Adipocyte (in vitro differentiated cells): ENCODE measurements around the gene NAV2.

Experiments
- DNase-seq: peaks from one replicate; pipeline ENCODE4 v3.0.0-alpha.2; 2015; ENCODE audit warnings: low read depth
- H3K27me3 ChIP-seq: replicated peaks from 2 replicates; pipeline ENCODE4 v1.7.0; 2013; ENCODE audit warnings: mild to moderate bottlenecking, low read length, moderate library complexity; ENCODE audit not compliant: control insufficient read depth, insufficient read depth
- H3K36me3 ChIP-seq: 2 replicates; pipeline ENCODE4 v1.7.0; 2013; ENCODE audit warnings: low read length, mild to moderate bottlenecking, moderate library complexity; ENCODE audit not compliant: control insufficient read depth, insufficient read depth, severe bottlenecking
- H3K4me1 ChIP-seq: 2 replicates; pipeline ENCODE4 v1.7.0; 2013; ENCODE audit warnings: mild to moderate bottlenecking, low read length, moderate library complexity; ENCODE audit not compliant: control insufficient read depth, insufficient read depth
- H3K4me3 ChIP-seq: 2 replicates; pipeline ENCODE4 v1.7.0; 2013; ENCODE audit warnings: mild to moderate bottlenecking, low read length, moderate library complexity
- H3K9ac ChIP-seq: 2 replicates; pipeline ENCODE4 v1.7.0; 2013; ENCODE audit warnings: mild to moderate bottlenecking, low read length, moderate library complexity
- H3K9me3 ChIP-seq: 2 replicates; pipeline ENCODE4 v1.7.0; 2013; ENCODE audit warnings: mild to moderate bottlenecking, low read length, moderate library complexity; ENCODE audit not compliant: control insufficient read depth

The NAV2 gene

GRCh38 chr11:19723572-19724342, 11.1 kb downstream of the NAV2 start:
- H3K27me3 ChIP-seq = no peaks in the 10 kb centered on the region
- H3K36me3 ChIP-seq = peaks cover 10% of the 10 kb centered on the region
- DNase-seq = peak; percentile 53
- H3K9me3 ChIP-seq = no peaks in the 10 kb centered on the region
- no peak overlapping the region for H3K4me3 ChIP-seq
- peaks cover 69% of the 10 kb centered on the region for H3K4me1 ChIP-seq
- H3K9ac ChIP-seq = peak overlapping the region; percentile 39

- no peak overlapping the region for H3K4me3 ChIP-seq
- peaks cover 10% of the 10 kb centered on the region for H3K36me3 ChIP-seq
- DNase-seq = no peak
- no peaks in the 10 kb centered on the region for H3K27me3 ChIP-seq
- H3K4me1 ChIP-seq = peaks cover 69% of the 10 kb centered on the region
- H3K9ac ChIP-seq = no peak overlapping the region
- no peaks in the 10 kb centered on the region for H3K9me3 ChIP-seq
Observed at GRCh38 chr11:19724765-19725164, 12.1 kb downstream of the NAV2 start.

- DNase-seq = no peak
- Histone ChIP-seq H3K36me3 (peaks cover 10% of the 10 kb centered on the region), H3K27me3 (no peaks in the 10 kb centered on the region), H3K9me3 (no peaks in the 10 kb centered on the region), H3K4me1 (peaks cover 64% of the 10 kb centered on the region), H3K4me3 (no peak overlapping the region), H3K9ac (no peak overlapping the region)
Observed at GRCh38 chr11:19725379-19726079, 12.9 kb downstream of the NAV2 start.

GRCh38 chr11:19727246-19727645, 14.6 kb downstream of the NAV2 start:
- Histone ChIP-seq H3K4me3 (no peak overlapping the region), H3K36me3 (peaks cover 10% of the 10 kb centered on the region), H3K9me3 (no peaks in the 10 kb centered on the region), H3K4me1 (peaks cover 49% of the 10 kb centered on the region), H3K9ac (no peak overlapping the region), H3K27me3 (no peaks in the 10 kb centered on the region)
- DNase-seq = peak; percentile 74

GRCh38 chr11:19728436-19728835, 15.8 kb downstream of the NAV2 start:
- H3K4me1 ChIP-seq = peaks cover 40% of the 10 kb centered on the region
- H3K9me3 ChIP-seq = no peaks in the 10 kb centered on the region
- H3K9ac ChIP-seq = no peak overlapping the region
- no peaks in the 10 kb centered on the region for H3K27me3 ChIP-seq
- DNase-seq = peak; percentile 27
- peaks cover 10% of the 10 kb centered on the region for H3K36me3 ChIP-seq
- H3K4me3 ChIP-seq = no peak overlapping the region

GRCh38 chr11:19729141-19729540, 16.5 kb downstream of the NAV2 start:
- Histone ChIP-seq H3K9me3 (no peaks in the 10 kb centered on the region), H3K27me3 (no peaks in the 10 kb centered on the region), H3K4me3 (no peak overlapping the region), H3K36me3 (peaks cover 10% of the 10 kb centered on the region), H3K4me1 (peaks cover 38% of the 10 kb centered on the region), H3K9ac (no peak overlapping the region)
- no peak for DNase-seq

- Histone ChIP-seq H3K36me3 (peaks cover under 1% of the 10 kb centered on the region), H3K27me3 (no peaks in the 10 kb centered on the region), H3K9me3 (no peaks in the 10 kb centered on the region), H3K9ac (no peak overlapping the region), H3K4me3 (no peak overlapping the region), H3K4me1 (peaks cover 39% of the 10 kb centered on the region)
- DNase-seq = no peak
Observed at GRCh38 chr11:19730373-19730772, 17.7 kb downstream of the NAV2 start.

GRCh38 chr11:19734171-19734570, 21.5 kb downstream of the NAV2 start:
- H3K36me3 ChIP-seq = peaks cover 3% of the 10 kb centered on the region
- H3K9ac ChIP-seq = no peak overlapping the region
- no peaks in the 10 kb centered on the region for H3K9me3 ChIP-seq
- no peak for DNase-seq
- H3K4me1 ChIP-seq = peaks cover 38% of the 10 kb centered on the region
- H3K27me3 ChIP-seq = no peaks in the 10 kb centered on the region
- no peak overlapping the region for H3K4me3 ChIP-seq

GRCh38 chr11:19735157-19735908, 22.7 kb downstream of the NAV2 start:
- H3K36me3 ChIP-seq = peaks cover 3% of the 10 kb centered on the region
- DNase-seq = peak; percentile 51
- H3K4me3 ChIP-seq = no peak overlapping the region
- no peaks in the 10 kb centered on the region for H3K27me3 ChIP-seq
- peaks cover 44% of the 10 kb centered on the region for H3K4me1 ChIP-seq
- no peaks in the 10 kb centered on the region for H3K9me3 ChIP-seq
- H3K9ac ChIP-seq = no peak overlapping the region

GRCh38 chr11:19735909-19736498, 23.4 kb downstream of the NAV2 start:
- Histone ChIP-seq H3K9ac (no peak overlapping the region), H3K36me3 (peaks cover 3% of the 10 kb centered on the region), H3K9me3 (no peaks in the 10 kb centered on the region), H3K27me3 (no peaks in the 10 kb centered on the region), H3K4me3 (no peak overlapping the region), H3K4me1 (peaks cover 44% of the 10 kb centered on the region)
- no peak for DNase-seq

GRCh38 chr11:19736831-19737230, 24.2 kb downstream of the NAV2 start:
- Histone ChIP-seq H3K4me3 (no peak overlapping the region), H3K4me1 (peaks cover 45% of the 10 kb centered on the region), H3K9ac (no peak overlapping the region), H3K27me3 (no peaks in the 10 kb centered on the region), H3K36me3 (peaks cover 3% of the 10 kb centered on the region), H3K9me3 (no peaks in the 10 kb centered on the region)
- no peak for DNase-seq
